Dedifferentiated amniotic fluid mesenchymal stem cell (primary cell): ENCODE measurements around the gene CNP.

Experiments used
- DNase-seq: peaks from one replicate; pipeline ENCODE4 v3.0.0-alpha.2; 2016; ENCODE audit errors: extremely low spot score

CNP gene

GRCh38 chr17:41942626-41943373 is 23.8 kb upstream of the CNP start:
- no peak for DNase-seq

- no peak for DNase-seq
Observed at GRCh38 chr17:41943492-41943891, 23.1 kb upstream of the CNP start.

GRCh38 chr17:41944943-41945342 is 21.7 kb upstream of the CNP start:
- no peak for DNase-seq

- no peak for DNase-seq
Observed at GRCh38 chr17:41948762-41949460, 17.7 kb upstream of the CNP start.

- DNase-seq = no peak
Observed at GRCh38 chr17:41956522-41956921, 10.1 kb upstream of the CNP start.

- DNase-seq = no peak
Observed at GRCh38 chr17:41957031-41957868, 9.3 kb upstream of the CNP start.

- DNase-seq = no peak
Observed at GRCh38 chr17:41957869-41958439, 8.6 kb upstream of the CNP start.

- no peak for DNase-seq
Observed at GRCh38 chr17:41959030-41959335, 7.6 kb upstream of the CNP start.

- no peak for DNase-seq
Observed at GRCh38 chr17:41959336-41960095, 7.1 kb upstream of the CNP start.

GRCh38 chr17:41962111-41962510 is 4.5 kb upstream of the CNP start:
- DNase-seq = no peak

- DNase-seq = peak; percentile 67
Observed at GRCh38 chr17:41962768-41963434, 3.7 kb upstream of the CNP start.

- peak; percentile 20 for DNase-seq
Observed at GRCh38 chr17:41965694-41966462, 717 bp upstream of the CNP start.

- DNase-seq = no peak
Observed at GRCh38 chr17:41967141-41967920, 736 bp downstream of the CNP start.

GRCh38 chr17:41967921-41968578 is 1.5 kb downstream of the CNP start:
- no peak for DNase-seq

GRCh38 chr17:41968676-41969075 is 2.1 kb downstream of the CNP start:
- no peak for DNase-seq

- no peak for DNase-seq
Observed at GRCh38 chr17:41970901-41971331, 4.3 kb downstream of the CNP start.

- DNase-seq = no peak
Observed at GRCh38 chr17:41971721-41972523, 5.3 kb downstream of the CNP start.
